Neural cell (in vitro differentiated cells): ENCODE data around the gene SCGN. TPM values are rescaled to one million over a fixed set of nuclear protein-coding genes. Genes with fewer than 3 reads are reported as not detected.

ENCODE experiments used
- H2AFZ ChIP-seq: fragments of 200-600, 300-800 bp; sonication (generic), shearing (Covaris generic); 2 replicates; pipeline ENCODE4 v1.6.0; 2014; ENCODE audit warnings: low read depth, mild to moderate bottlenecking, antibody characterized with exemption, low read length, moderate library complexity
- H3F3A ChIP-seq: fragments of 200-600 bp; shearing (Covaris generic); 2 replicates; pipeline ENCODE4 v1.6.1; 2016; ENCODE audit warnings: mild to moderate bottlenecking, moderate library complexity, mixed read lengths, antibody characterized with exemption, low read length; ENCODE audit not compliant: insufficient read depth, poor library complexity, severe bottlenecking
- H3K27ac ChIP-seq: fragments of 200-600, 300-800 bp; sonication (generic), shearing (Covaris generic); 2 replicates; pipeline ENCODE4 v1.5.1; 2014; ENCODE audit warnings: mild to moderate bottlenecking, low read length, moderate library complexity
- H3K27me3 ChIP-seq: fragments of 300-800, 200-600 bp; sonication (generic), shearing (Covaris generic); 2 replicates; pipeline ENCODE4 v1.6.0; 2014; ENCODE audit warnings: mild to moderate bottlenecking, low read depth, low read length, moderate library complexity; ENCODE audit not compliant: insufficient read depth
- H3K36me3 ChIP-seq: fragments of 300-800, 200-600 bp; sonication (generic), shearing (Covaris generic); 2 replicates; pipeline ENCODE4 v1.5.1; 2014; ENCODE audit warnings: mild to moderate bottlenecking, antibody characterized with exemption, low read length, moderate library complexity; ENCODE audit not compliant: insufficient read depth
- H3K4me2 ChIP-seq: fragments of 300-800, 200-600 bp; sonication (generic), shearing (Covaris generic); 2 replicates; pipeline ENCODE4 v1.6.0; 2014; ENCODE audit warnings: mild to moderate bottlenecking, low read length
- H3K4me3 ChIP-seq: fragments of 300-800, 200-600 bp; sonication (generic), shearing (Covaris generic); 2 replicates; pipeline ENCODE4 v1.5.1; 2014; ENCODE audit warnings: mild to moderate bottlenecking, low read length, moderate library complexity
- H3K79me2 ChIP-seq: fragments of 200-600 bp; shearing (Covaris generic); replicated peaks from 2 replicates; pipeline ENCODE4 v1.6.0; 2014; ENCODE audit warnings: mild to moderate bottlenecking, low read length, moderate library complexity; ENCODE audit not compliant: insufficient read depth
- H3K9ac ChIP-seq: fragments of 300-800, 200-600 bp; sonication (generic), shearing (Covaris generic); 2 replicates; pipeline ENCODE4 v1.6.1; 2016; ENCODE audit warnings: mild to moderate bottlenecking, low read length, mixed read lengths
- H3K9me2 ChIP-seq: fragments of 200-600 bp; shearing (Covaris generic); 2 replicates; pipeline ENCODE4 v1.6.1; 2016; ENCODE audit warnings: mild to moderate bottlenecking, low read length, mixed read lengths; ENCODE audit not compliant: insufficient read depth
- H3K9me3 ChIP-seq: fragments of 200-600, 300-800 bp; sonication (generic), shearing (Covaris generic); 2 replicates; pipeline ENCODE4 v1.6.1; 2016; ENCODE audit warnings: mild to moderate bottlenecking, mixed run types, low read length, moderate library complexity, mixed read lengths
- H4K20me1 ChIP-seq: fragments of 200-600 bp; shearing (Covaris generic); 2 replicates; pipeline ENCODE4 v1.6.1; 2016; ENCODE audit warnings: mild to moderate bottlenecking, mixed run types; ENCODE audit not compliant: insufficient read depth
- EP300 ChIP-seq: fragments of 450-650 bp; conservative IDR thresholded peaks from 2 replicates; pipeline ENCODE4 v1.6.1; 2014; ENCODE audit warnings: antibody characterized with exemption, mild to moderate bottlenecking, moderate library complexity; ENCODE audit not compliant: poor library complexity, severe bottlenecking
- EZH2 ChIP-seq: fragments of 200-600, 300-800 bp; shearing (Covaris generic), sonication (generic); IDR thresholded peaks from 2 replicates; pipeline ENCODE4 v1.6.1; 2014; ENCODE audit warnings: antibody characterized with exemption, low read length, borderline replicate concordance, mild to moderate bottlenecking; ENCODE audit not compliant: insufficient read depth, poor library complexity, severe bottlenecking
- MXI1 ChIP-seq: fragments of 450-650 bp; conservative IDR thresholded peaks from 2 replicates; pipeline ENCODE4 v1.6.1; 2014; ENCODE audit warnings: antibody characterized with exemption, mild to moderate bottlenecking; ENCODE audit not compliant: poor library complexity, severe bottlenecking
- POLR2AphosphoS5 ChIP-seq: IDR thresholded peaks from 2 replicates; pipeline ENCODE4 v1.6.1; 2012
- RAD21 ChIP-seq: fragments of 450-650 bp; conservative IDR thresholded peaks from 2 replicates; pipeline ENCODE4 v1.6.1; 2014; ENCODE audit warnings: antibody characterized with exemption, mild to moderate bottlenecking, moderate library complexity
- SMC3 ChIP-seq: fragments of 450-650 bp; conservative IDR thresholded peaks from 2 replicates; pipeline ENCODE4 v1.6.1; 2014; ENCODE audit warnings: antibody characterized with exemption, mild to moderate bottlenecking, moderate library complexity; ENCODE audit not compliant: poor library complexity
- TAF1 ChIP-seq: IDR thresholded peaks from 2 replicates; pipeline ENCODE4 v1.6.1; 2012; ENCODE audit warnings: low read depth
- polyA plus RNA-seq: library from polyadenylated mRNA; depleted of rRNA; stranded (reverse); fragments of >200 nt; gene quantifications from 2 replicates; pipeline ENCODE4 v1.2.3, GENCODE V29; 2014
- TF ChIP-seq, protein P1 (sequence below): fragments of 450-650 bp; IDR thresholded peaks from 2 replicates; pipeline ENCODE4 v1.5.1; 2014; ENCODE audit warnings: antibody characterized with exemption, mild to moderate bottlenecking, moderate library complexity; ENCODE audit not compliant: poor library complexity, severe bottlenecking
- TF ChIP-seq, protein P2 (sequence below): IDR thresholded peaks from 2 replicates; pipeline ENCODE4 v1.6.1; 2012; ENCODE audit warnings: borderline replicate concordance

The SCGN gene
- polyA plus RNA-seq, 1 donor from 2014 or later = 254 TPM

DNA sequence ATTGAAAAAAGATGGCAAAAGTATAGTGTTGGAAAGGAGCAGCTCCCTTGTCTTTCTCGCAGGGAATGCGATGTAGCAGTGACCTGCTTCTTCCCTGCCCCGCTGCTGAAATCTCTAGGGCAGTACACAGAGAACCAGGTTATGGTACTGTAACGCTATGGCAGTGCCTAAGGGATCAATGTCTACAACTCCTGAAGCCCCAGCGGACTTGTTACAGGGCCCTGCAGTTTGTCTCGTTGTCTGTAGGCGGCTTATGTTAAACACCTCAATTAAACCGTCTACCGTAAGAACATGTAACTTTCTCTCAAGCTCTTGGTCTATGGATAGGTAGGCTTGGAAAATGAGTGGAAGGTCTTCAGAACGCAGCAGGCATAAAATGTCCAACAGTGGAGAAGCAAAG is 57.7 kb downstream of the SCGN start:
- no peaks in the 10 kb centered on the region for H3F3A ChIP-seq
- no peak overlapping the region for H3K27ac ChIP-seq
- no peaks in the 10 kb centered on the region for H3K79me2 ChIP-seq
- no peaks in the 10 kb centered on the region for H3K36me3 ChIP-seq
- H3K9me3 ChIP-seq = no peaks in the 10 kb centered on the region
- no peaks in the 10 kb centered on the region for H4K20me1 ChIP-seq
- no peak overlapping the region for H3K9ac ChIP-seq
- H3K4me3 ChIP-seq = no peak overlapping the region
- H3K9me2 ChIP-seq = no peaks in the 10 kb centered on the region
- H3K27me3 ChIP-seq = no peaks in the 10 kb centered on the region
- no peak overlapping the region for H3K4me2 ChIP-seq
- TF ChIP-seq MXI1 = no peak
- TF ChIP-seq, protein P1, sequence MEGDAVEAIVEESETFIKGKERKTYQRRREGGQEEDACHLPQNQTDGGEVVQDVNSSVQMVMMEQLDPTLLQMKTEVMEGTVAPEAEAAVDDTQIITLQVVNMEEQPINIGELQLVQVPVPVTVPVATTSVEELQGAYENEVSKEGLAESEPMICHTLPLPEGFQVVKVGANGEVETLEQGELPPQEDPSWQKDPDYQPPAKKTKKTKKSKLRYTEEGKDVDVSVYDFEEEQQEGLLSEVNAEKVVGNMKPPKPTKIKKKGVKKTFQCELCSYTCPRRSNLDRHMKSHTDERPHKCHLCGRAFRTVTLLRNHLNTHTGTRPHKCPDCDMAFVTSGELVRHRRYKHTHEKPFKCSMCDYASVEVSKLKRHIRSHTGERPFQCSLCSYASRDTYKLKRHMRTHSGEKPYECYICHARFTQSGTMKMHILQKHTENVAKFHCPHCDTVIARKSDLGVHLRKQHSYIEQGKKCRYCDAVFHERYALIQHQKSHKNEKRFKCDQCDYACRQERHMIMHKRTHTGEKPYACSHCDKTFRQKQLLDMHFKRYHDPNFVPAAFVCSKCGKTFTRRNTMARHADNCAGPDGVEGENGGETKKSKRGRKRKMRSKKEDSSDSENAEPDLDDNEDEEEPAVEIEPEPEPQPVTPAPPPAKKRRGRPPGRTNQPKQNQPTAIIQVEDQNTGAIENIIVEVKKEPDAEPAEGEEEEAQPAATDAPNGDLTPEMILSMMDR = no peak
- TF ChIP-seq, protein P2, sequence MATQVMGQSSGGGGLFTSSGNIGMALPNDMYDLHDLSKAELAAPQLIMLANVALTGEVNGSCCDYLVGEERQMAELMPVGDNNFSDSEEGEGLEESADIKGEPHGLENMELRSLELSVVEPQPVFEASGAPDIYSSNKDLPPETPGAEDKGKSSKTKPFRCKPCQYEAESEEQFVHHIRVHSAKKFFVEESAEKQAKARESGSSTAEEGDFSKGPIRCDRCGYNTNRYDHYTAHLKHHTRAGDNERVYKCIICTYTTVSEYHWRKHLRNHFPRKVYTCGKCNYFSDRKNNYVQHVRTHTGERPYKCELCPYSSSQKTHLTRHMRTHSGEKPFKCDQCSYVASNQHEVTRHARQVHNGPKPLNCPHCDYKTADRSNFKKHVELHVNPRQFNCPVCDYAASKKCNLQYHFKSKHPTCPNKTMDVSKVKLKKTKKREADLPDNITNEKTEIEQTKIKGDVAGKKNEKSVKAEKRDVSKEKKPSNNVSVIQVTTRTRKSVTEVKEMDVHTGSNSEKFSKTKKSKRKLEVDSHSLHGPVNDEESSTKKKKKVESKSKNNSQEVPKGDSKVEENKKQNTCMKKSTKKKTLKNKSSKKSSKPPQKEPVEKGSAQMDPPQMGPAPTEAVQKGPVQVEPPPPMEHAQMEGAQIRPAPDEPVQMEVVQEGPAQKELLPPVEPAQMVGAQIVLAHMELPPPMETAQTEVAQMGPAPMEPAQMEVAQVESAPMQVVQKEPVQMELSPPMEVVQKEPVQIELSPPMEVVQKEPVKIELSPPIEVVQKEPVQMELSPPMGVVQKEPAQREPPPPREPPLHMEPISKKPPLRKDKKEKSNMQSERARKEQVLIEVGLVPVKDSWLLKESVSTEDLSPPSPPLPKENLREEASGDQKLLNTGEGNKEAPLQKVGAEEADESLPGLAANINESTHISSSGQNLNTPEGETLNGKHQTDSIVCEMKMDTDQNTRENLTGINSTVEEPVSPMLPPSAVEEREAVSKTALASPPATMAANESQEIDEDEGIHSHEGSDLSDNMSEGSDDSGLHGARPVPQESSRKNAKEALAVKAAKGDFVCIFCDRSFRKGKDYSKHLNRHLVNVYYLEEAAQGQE = no peak
- no peak for TF ChIP-seq SMC3
- no peak for TF ChIP-seq EZH2
- TF ChIP-seq RAD21 = no peak
- no peak for TF ChIP-seq TAF1
- no peak for TF ChIP-seq EP300
- no peak for TF ChIP-seq POLR2AphosphoS5
- no peak overlapping the region for H2AFZ ChIP-seq

DNA sequence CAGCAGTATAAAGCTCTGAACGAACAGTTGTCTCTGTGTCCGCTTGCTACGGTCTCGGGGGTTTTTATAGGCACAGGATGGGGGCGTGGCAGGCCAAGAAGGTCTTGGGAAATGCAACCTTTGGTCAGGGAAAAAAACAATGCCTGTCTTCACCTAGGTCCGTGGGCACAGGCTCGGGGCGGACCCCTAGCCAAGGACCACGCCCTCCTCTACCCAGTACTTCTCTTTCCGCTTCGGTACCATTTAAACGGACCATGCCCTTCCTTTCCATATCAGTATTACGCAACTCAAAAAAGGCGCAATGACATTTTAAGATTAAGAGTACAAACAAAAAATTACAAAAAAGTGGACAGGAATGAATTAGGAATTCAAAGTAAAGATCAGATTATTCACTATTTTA is 58.3 kb downstream of the SCGN start:
- no peak overlapping the region for H3K4me3 ChIP-seq
- no peaks in the 10 kb centered on the region for H3K36me3 ChIP-seq
- H3K27me3 ChIP-seq = no peaks in the 10 kb centered on the region
- TF ChIP-seq, protein P2 = no peak
- TF ChIP-seq EZH2 (no peak), EP300 (no peak), POLR2AphosphoS5 (no peak), RAD21 (no peak), SMC3 (no peak), TAF1 (no peak)
- TF ChIP-seq, protein P1 = no peak
- no peak overlapping the region for H3K9ac ChIP-seq
- no peaks in the 10 kb centered on the region for H3K9me3 ChIP-seq
- no peak overlapping the region for H3K4me2 ChIP-seq
- H2AFZ ChIP-seq = no peak overlapping the region
- H3F3A ChIP-seq = no peaks in the 10 kb centered on the region
- H3K79me2 ChIP-seq = no peaks in the 10 kb centered on the region
- no peak overlapping the region for H3K27ac ChIP-seq
- H3K9me2 ChIP-seq = no peaks in the 10 kb centered on the region
- H4K20me1 ChIP-seq = no peaks in the 10 kb centered on the region
